ENCODE measurements around the gene TMEM119.
"Not testable (repeated sequence)": the region's sequence is repeated elsewhere in the genome, so short reads cannot be mapped to it uniquely, and the experiment has no call there.

The TMEM119 gene

DNA sequence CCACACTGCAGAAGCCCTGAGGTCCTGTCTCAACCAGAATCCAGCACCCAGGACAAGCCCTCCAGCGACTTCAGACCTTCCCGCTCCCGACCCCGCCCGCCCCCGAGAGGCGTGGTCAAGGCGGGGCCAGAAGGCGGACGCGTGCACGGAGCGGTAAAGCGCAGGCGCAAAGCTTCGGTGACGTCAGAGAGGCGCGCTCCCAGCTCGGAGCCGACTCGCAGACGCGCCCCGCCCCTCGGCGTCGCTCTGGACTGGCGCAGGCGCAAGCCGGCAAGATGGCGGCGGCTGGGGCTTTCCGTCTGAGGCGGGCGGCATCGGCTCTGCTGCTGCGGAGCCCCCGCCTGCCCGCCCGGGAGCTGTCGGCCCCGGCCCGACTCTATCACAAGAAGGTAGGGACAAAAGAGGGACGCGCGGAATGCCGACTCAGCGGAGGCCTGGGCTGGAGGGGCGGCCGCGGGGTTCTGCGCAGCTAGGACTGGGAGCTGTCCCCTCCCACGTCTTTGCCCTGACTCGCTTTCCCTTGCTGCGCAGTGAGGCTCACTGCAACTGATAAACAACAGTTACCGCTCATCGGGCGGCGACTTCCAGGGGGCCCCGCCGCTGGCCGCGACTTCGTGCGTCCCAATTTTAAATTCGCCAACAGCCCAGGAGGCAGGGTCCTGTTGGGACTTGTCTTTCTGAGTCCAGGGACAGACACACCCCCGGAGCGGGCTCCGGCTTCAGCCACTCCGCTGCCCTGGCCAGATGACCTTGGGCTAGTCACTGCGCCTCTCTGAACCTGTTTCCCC is 35.3 kb downstream of the TMEM119 start, which contains the start of gene ISCU:
Gene ISCU, plus strand, starts transcription at position 249 of the 788 bp plus-strand sequence. Its CDS starts 27 bp downstream, at position 276.
- TF ChIP-seq CTCF (IDR thresholded peaks at IDR 0.05), result no peak
- Histone ChIP-seq H3K27ac (peak within 1 kb of the TSS; percentile 94 to 95), H3K4me3 (peak within 1 kb of the TSS; percentile 85)
- peak; percentile 98 for DNase-seq (ENCODE audit: low spot score)

GRCh38 chr12:108561852-108562347 is 36.0 kb downstream of the TMEM119 start:
- peak overlapping the region; percentile 85 for H3K4me3 ChIP-seq
- DNase-seq (ENCODE audit: low spot score), result no peak
- no peak for TF ChIP-seq CTCF (IDR thresholded peaks at IDR 0.05)
- H3K27ac ChIP-seq, result peak overlapping the region; percentile 94 to 95

DNA sequence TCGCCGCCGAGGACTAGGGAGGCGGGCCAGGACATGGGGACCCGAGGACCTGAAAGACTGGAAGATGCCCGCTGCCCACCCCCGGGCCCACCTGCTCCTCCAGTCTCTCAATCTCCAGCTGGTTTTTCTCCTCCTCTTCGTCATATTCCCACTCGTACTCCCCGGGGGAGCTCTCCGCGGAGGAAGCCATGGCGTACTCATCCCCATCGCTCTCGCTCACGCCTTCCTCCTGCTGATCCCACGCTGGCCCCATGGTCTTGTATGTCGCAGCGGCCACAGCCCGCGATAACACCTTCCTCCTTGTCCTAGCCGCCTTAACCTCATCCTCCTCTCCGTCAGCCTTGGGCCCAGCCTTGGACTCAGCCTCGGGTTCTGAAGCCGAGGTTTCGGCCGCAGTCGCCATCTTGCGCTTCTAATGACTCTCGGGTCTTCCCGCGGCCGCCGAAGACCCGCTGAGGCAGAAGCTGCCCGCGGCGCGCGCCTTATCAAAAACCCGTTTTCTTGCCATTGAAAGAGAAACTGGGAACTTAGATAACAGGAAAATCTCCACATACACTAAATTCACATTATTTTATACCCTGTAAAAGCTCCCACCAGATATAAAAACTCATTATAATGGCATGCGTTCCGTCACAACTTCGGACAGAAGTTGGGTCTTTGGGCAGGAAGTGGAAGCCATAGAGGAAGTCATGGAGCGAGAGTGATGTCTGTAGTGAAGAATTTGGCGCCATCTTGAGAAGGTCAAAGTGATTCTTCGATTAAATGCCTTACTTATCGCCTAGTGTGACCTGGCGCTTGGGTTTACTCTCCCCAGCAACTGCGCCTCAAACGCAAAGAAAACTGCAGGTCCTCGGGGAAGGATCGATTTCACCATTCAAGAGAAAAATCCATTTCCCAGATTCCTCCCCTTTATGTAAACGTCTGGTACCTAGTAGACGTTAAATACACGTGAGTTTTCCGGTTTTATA is 36.8 kb downstream of the TMEM119 start, which contains the start of gene SART3:
Gene SART3, minus strand, starts transcription at position 422 of the 968 bp plus-strand sequence. Its CDS starts 19 bp downstream, at position 403.
- Histone ChIP-seq H3K4me3 (peak within 1 kb of the TSS; percentile 85), H3K27ac (peak within 1 kb of the TSS; percentile 94 to 95)

DNA sequence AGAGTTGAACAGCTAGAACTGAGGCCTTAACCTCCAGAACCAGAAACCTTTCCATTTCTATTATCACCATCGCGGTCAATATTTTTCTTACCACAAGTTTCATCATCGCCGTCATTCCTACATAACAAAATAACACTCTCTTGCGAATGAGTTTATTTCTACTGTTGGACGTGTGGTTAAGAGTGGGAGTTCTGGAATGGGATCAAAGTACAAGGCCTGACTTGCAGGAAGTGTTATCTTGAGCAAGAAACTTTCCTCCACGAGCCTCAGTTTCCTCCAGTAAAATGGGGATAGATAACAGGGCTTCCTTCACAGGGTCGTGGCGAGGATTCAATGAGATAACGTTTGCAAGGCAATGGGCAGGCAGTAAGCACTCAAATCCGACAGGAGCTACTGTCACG is 37.6 kb downstream of the TMEM119 start:
- no peak for DNase-seq (ENCODE audit: low spot score)
- peak overlapping the region; percentile 94 to 95 for H3K27ac ChIP-seq
- TF ChIP-seq CTCF (IDR thresholded peaks at IDR 0.05), result no peak
- H3K4me3 ChIP-seq, result peak overlapping the region; percentile 85

More for the DNA sequence above, 36.8 kb downstream of the TMEM119 start, which contains the start of gene SART3:
- TF ChIP-seq CTCF (IDR thresholded peaks at IDR 0.05), result no peak
- DNase-seq (ENCODE audit: low spot score), result peak; percentile 87

GRCh38 chr12:108559748-108560147 is 38.1 kb downstream of the TMEM119 start:
- DNase-seq (ENCODE audit: low spot score), result no peak
- Histone ChIP-seq H3K4me3 (peak overlapping the region; percentile 85), H3K27ac (no peak overlapping the region)
- TF ChIP-seq CTCF (IDR thresholded peaks at IDR 0.05), result no peak

DNA sequence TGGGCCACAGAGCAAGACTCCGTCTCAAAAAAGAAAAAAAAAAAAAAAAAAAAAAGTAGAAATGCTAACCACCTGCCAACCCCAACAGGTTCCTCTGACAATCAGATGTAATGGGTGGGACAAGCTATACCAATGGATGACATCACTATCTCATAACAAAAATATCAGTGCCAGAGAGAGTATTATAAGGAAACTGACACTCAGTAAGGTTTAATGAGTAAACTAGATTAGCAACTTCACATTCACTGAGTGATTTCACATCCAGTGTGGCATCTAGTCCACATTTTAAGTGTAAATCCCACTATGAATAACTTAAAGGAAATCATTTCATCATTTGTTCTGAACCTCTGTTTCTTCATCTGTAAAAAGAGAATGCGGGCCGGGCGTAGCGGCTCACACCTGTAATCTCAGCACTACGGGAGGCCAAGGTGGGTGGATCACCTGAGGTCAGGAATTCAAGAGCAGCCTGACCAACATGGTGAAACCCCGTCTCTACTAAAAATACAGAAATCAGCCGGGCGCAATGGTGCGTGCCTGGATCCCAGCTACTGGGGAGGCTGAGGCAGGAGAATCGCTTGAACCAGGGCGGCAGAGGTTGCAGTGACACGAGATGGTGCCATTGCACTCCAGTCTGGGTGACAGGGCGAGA is 38.8 kb downstream of the TMEM119 start:
- DNase-seq (ENCODE audit: low spot score), result no peak
- Histone ChIP-seq H3K4me3 (peak overlapping the region; percentile 85), H3K27ac (no peak overlapping the region)
- TF ChIP-seq CTCF (IDR thresholded peaks at IDR 0.05), result no peak

DNA sequence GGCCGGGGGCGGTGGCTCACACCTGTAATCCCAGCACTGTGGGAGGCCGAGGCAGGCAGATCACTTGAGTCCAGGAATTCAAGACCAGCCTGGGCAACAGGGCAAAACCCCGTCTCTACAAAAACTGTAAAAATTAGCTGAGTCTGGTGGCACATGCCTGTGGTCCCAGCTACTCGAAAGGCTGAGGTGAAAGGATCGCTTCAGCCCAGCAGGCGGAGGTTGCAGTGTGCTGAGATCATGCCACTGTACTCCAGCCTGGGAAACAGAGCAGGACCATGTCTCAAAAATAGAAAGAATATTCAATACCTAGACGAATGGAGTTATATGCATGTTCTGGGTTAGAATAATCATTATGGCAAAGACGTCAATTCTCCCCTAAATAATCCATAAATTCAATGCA is 42.5 kb downstream of the TMEM119 start:
- DNase-seq (ENCODE audit: low spot score); H3K4me3 ChIP-seq; H3K27ac ChIP-seq: not testable (repeated sequence)

Data from coronary artery (tissue), 2 donors.